NCI-H1417 (cell line): Measurements from ENCODE around the gene SERPINB12.

Source experiments
- DNase-seq, 3 experiments: peaks; one replicate each; lab custom pipeline; 2025; lab: John Stamatoyannopoulos, UW

Gene SERPINB12

DNA sequence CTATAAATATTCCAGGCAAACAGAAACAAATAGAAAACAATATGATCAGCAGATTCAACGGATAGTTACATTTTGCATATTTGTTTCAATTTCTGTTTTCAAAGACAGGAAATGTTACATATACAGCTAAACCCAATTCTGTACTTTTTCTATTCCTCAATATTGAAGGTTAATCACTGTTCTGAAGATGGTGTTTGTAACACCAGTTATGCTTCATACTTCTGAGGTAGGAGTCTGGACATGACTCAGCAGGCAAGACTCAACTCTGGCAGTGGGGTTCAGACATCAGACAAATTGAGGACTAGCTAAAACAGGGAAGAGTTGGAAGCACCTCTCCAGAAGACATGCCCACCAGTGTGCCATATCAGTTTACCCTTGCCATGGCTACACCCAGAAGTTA, 61.6 kb downstream of the SERPINB12 start:
- DNase-seq = no peak

DNA sequence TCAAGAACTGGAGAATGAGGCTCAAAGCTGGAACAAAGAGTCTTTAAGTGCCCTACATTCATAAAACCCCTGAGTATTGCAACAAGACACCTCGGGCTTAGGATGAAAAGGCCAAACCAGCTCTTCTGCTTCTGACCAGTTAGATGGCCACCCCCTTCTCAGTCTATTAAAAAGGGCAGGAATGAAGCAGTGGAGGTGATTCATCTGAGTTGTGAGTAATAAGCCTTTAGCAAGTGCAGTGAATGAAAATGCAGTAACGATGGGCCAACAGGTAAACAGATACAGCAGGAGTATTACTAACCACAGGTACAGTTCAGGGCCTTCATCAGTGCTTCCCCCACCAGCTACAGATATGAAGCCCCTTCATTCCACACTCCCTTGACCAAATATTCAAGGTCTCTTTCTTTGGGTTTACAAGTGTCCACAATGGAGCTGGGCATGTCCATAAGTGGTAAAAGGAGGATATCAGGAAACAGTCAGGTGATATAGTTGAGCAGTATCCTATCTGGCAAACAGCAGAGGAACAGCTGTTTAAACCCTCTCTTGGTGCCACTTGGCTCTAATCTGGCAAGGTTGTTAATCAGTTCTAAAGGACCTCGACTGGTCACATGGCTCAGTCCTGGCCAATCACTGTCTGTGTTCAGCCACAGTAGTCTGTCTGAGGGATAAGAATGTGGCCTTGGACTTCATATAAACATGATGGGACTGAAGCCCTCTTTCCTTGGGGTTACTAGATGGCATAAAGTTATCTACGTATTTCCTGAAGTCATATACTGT, 62.8 kb downstream of the SERPINB12 start:
- peak in 1 of 3 experiments; percentile 16 for DNase-seq

DNA sequence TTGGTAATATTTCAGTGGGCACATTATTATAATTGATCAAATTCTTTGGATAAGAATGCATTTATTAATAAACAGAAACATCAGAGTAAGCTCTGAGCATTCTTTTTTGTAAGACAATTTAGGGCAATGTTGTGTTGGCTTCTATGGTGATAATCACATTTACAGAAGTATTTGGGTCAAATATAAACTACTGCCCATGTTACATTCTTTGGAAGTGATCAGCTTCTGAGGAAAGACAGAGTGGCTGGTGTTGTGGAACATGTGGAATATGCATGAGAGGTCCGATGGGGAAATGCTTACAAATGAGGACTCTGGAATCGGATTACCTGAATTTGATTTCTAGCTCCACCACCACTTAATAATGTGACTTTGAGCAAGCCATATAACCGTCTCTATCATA, 64.4 kb downstream of the SERPINB12 start:
- DNase-seq = no peak

DNA sequence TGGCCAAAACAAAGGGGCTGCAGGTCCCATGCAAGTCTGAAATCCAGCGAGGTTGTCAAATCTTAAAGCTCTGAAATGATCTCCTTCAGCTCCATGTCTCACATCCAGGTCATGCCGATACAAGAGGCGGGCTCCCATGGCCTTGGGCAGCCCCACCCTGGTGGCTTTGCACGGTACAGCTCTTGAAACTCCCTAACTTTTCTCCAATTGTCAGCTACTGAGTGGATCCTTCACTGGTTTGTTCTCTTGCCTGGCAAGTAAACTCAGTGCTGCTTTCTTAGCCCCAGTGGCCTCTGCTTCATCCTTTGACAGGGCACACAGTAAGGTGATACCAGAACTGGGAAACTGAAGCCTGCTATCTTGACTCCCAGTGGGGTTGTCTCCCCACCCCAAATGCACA, 71.3 kb downstream of the SERPINB12 start:
- DNase-seq = no peak

DNA sequence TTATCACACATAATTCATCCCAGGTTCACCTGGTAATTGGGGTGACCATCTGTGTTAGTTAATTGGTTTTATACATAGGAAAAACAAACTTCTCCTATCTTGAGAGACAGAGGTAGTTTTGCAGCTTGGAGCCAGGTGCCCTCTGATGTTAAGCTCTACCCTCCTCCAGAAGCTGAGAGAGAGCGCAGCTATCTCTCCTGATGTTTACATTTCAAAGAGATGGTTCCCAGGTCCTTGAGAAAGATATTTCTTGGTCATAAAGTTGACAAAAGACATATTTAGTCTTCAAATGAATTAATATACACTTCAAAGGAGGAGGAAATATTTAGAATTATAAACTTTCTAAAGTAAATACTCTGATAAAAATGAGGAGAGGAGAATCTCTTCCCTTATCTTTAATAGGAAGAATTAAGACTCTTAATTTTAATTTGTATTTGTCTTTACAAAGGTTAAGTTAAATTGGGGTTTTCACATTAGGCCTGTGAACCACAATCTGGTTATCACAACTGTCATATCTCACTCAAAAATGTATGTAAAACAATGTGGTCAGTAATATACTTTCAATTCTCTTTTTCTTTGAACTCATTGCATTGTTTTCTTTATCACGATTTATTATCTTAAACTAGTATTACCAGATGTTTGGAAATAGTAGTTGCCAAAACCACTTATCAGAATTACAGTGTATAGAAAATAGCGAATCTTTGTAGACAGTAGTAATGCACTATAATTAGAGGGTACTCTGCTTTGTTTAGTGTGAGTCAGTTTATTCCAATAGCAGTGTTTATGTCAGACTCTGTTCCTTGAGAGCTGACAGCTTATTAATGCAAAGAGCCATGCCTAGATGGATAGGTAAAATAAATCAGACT, 75.1 kb downstream of the SERPINB12 start:
- DNase-seq = peak; percentile 12 to 100 (median 86)

DNA sequence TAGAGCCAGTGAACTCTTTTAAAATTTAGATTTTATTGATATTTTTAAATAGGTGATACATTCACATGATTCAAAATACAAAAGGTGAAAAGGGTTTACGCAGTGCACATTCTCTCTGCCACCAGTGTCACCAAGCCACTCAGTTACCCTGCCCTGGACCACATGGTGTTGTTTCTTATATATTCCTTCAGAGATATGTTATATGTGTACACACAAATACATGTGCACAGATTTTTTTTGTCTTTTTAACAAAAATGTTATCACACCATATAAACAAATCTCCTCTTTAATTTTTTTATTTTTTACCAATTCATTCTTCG, 75.7 kb downstream of the SERPINB12 start:
- peak in 1 of 3 experiments; percentile 86 for DNase-seq
